CD4-positive, alpha-beta T cell treated with Interleukin-17A for 4 hours (primary cell): ENCODE data around the gene TIAM2.
A peak's percentile ranks its signal among the peaks of the same experiment; 100 is the strongest.
"Not testable (repeated sequence)": the region's sequence is repeated elsewhere in the genome, so short reads cannot be mapped to it uniquely, and the experiment has no call there.

ENCODE experiments used
- DNase-seq: peaks from one replicate; pipeline ENCODE4 v3.0.0-alpha.2; 2020; ENCODE audit warnings: mixed read lengths

Gene TIAM2

DNA sequence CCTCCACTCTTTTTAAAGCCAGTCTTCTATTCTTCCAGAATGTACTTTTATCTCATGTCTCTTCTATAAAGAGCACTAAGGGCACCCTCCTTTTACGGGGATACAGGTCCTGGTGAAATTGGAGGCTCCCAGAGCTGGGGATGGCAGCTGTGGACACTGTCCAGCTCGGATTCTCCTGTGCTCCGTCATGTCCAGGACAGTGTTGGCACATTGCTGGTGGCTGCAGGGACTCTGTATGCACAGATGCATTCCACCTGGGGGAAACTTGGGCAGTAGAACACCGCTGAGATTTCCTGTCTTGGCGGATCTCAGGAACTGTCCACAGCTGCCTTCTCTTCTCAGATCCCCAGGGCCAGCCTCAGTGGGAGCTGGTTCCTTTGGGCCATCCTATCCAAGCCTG lies 212.1 kb downstream of the TIAM2 start:
- no peak for DNase-seq

DNA sequence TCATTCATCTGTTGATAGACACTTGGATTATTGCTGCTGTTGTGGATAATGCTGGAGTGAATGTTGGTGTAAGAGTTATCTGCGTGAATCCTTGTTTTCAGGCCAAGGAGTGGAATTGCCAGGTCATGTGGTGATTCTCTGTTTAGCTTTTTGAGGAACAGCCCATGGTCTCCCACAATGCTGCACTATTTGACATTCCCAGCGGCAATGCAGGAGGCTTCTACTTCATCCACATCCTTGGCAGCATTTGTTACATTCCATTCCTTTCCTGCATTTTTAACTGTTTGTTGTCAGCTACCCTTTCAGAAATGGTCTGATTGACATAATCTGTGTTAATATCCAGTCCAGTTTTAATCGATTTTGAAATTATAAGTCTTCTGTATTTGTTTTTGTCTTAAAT lies 217.0 kb downstream of the TIAM2 start:
- DNase-seq = no peak

DNA sequence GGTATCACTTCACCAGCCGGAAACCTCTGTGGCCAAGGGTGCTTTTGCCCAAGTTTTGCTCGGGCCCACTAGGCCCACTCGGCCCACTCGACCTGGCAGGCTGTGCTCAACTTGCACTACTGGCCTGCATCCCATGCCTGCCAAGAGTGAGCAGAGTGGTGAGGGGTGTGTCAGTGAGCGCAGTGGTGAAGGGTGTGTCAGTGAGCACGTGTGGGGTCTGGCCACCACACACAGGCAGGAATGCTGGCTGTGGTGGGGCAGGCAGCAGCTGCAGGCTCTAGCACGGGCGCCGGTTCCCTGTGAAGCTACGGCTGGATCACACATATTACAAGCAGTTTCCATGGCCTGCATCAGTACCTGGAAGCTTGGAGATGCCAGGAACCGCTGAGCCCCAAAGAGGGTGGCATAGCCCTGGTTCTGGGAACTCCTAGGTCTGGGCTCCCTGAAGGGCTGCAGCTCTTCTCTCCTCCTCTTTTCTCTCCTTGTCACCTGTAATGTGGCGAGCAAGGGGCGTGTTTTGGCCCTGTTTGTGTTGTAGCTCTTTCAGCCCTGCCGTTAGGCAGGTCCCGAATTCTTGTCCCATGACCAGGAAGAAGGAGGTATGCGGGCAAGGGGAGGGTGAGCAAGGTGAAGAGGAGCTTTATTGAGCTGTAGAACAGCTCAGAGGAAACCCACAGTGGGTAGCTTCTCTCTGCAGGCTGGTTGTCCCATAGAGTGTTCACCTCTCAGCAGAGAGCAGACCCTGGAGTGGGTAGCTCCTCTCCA lies 217.7 kb downstream of the TIAM2 start:
- no peak for DNase-seq

DNA sequence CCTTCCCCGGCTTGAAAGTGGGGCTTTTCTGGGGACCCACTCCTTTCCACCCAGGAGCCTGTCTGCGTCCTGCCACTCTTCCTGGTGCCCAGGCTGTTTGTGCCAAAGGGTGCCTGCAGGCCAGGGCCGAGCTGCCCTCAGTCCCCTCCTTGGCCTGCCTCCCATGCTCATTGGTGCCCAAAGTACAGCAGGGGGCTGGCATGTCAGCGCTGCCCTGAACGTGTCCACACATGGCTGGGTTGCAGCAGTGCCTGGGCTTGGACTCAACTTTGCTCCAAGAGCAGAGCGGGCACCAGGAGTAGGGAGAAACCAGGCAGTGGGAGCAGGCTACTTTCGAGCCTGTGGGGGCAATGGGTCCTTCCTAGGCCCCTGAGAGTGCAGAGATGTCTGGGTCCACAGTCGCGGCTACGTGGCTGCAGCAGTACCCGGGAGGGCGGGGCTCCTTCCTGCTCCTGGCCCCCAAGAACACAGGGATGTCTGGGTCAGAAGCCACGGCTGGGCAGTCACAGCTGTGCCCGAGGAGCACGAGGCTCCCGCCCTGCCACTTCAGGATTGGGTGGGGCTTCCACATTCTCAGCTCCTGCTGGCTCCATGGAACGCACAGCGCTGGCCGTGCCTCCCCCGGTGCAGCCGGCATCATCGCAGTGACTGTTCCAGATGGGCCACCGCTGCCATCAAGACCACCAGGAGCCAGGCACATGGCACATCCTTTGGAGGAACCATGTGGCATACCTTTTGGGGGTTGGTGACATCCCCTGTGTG lies 218.7 kb downstream of the TIAM2 start:
- DNase-seq = no peak

DNA sequence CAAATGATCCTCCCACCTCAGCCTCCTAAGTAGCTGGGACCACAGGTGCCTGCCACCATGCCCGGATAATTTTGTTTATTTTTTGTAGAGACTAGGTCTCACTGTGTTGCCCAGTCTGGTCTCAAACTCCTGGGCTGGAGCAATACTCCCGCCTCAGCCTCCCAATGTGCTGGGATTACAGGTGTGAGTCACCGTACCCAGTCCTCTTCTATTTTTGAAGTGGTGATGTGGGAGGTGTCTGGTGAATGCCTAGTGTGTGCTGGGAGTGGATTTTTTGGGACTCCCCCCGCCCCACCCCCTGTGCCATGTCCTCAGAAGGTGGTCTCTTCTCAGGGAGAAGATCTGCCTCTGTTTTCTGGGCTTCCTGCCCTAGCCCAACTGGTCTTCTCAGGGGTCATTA lies 220.8 kb downstream of the TIAM2 start:
- DNase-seq = no peak

DNA sequence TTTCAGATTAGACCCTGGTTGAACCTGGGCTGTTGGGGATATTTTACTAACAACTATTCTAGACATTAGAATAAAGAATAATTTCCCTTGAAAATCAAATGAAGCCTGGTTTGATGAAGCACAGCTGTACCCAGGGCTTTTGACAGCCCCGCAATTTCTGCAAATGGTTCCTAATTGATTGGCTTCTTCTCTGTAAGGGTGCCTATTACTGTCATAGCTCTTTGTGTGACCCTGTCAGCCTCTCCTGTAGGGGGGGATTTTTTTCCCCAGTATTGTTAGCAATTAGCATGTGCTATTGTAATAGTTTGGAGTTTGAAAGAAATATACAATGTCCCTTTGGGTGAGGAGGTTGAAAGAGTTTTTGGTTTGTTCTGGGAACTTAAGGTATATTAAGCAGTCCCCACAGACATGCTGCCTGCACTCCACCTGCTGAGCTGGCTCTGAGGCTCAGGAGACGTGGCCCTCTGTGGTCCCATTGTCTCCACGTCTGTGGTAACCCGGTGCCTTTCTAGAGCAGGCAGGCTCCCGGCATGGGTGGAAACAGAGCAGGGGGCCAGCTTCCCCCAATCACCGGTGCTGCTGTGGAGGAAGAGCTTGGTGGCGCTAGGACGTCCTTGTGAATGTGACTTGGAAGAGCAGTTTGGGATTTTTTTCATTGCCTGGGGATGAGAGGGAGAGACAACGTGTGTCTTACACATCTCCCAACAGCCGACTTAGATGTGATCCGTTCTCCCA lies 221.4 kb downstream of the TIAM2 start:
- DNase-seq = no peak

DNA sequence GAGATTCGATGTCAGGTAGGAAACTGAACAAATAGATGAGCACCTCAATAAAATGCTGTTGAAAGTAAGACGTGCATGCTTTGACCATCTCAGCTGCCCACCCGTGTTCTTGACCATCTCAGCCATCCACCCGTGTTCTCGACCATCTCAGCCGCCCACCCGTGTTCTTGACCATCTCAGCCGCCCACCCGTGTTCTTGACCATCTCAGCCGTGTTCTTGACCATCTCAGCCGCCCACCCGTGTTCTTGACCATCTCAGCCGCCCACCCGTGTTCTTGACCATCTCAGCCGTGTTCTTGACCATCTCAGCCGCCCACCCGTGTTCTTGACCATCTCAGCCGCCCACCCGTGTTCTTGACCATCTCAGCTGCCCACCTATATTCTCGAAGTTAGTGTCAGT lies 223.6 kb downstream of the TIAM2 start:
- DNase-seq = not testable (repeated sequence)

DNA sequence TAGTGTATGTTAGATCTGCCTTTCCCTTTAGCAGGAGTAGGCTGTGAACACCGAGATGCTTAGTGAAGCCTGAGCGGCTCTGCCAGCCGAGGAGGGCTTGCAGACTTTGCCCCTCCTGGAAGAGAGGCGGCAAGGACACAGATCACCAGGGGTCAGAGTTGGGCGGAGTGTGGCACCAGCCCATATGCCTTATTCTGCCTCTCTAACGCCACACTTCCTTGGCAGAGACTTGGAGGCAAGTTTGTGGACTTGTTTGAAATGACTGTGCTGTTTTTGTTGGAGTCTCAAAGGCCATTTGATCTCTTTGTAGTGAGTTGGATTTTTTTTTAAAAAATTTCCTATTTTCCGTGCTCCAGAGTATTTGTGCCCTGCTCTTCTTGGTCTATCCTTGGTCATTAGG lies 224.2 kb downstream of the TIAM2 start:
- DNase-seq = no peak

DNA sequence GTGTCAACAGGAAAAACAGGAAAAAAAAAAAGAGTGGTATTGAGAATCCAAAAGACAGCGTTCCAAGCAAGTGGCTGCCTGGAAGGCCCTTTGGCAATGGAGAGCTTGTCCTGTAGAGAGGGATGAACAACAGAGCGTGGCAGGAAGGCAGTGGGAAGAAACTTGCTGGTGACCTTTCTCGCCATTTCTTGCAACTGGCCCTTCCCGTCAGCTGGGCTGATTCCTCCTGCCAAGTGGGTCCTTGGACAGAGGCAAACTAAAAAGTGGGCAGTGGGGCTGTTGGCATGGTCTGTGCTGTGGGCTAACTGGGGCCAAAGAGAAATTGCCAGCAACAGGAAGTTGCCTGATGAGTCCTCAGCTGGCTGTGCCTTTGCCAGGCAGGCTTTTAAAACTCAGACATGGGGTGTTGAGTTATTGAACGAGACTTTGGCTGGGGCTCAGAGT lies 224.8 kb downstream of the TIAM2 start:
- no peak for DNase-seq

DNA sequence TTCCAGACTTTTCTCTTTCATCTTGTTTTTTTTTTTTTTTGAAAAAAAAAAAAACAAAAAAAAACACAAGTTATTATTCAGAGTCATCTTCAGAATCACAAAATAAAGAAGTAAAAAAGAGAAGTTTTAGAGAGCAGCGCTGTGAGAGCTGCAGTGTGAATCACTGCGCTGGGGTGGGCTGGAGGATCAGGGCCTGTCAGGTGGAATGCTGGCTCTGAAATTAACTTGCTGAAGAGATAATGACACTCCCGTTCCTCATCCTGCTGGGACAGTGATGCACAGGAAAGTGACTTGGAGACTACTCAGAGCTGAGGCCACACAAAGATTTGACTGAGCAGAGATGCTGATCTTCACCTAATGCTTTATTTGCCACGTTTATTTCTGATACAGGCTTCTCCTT lies 226.0 kb downstream of the TIAM2 start:
- DNase-seq = no peak

DNA sequence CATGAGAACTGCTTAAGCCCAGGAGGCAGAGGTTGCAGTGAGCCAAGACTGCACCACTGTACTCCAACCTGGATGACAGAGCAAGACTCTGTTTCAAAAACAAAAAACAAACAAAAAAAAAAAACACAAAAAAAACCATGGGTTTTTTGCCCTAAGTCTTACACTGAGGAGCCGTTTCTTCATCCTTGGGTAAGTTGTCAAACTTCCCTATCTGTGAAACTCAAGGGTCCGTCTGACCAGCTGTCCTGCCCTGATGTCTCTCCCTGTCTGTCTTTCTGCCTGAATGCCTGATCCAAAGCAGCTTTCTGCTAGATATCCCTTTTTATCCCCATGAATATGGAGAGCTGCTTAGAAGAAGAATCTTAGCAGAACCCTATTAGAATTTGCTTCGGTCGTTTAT lies 227.4 kb downstream of the TIAM2 start:
- no peak for DNase-seq

DNA sequence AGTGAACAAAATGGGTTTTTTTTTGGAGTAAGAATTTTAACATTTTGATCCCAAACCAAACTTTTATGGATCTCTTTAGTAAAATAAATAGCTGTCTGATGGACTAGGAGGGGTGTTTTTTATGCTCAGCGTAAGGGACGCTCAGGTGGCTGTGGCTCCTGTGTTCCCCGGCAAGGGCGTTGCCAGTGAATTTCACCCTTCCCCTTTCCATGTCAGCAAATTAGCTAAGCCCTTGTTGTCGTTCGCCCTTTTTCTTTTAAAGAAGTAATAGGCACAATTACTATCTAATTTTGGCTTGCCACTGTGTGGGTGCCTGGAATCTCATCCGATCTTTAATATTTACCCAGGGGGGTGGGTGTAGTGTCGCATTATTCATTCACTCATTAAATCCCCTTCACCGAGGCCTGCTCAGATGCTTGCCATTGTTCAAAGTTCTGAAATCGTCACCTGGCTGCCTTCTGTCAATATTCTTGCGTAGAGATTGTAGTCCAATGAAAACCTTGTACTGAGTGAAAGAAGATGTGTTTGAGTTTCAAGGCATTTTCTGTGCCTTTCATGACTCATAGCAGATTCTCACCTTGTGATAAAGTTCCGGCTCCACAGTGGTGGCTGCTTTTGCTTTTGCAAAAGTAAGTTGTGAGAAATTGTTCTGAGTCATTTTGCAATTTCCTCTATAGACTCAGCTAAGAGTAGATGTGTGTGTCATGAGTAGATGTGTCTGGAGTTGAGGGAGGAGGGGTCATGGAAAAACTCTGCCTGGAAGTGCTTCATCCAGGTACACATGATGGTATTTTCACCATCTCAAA lies 228.7 kb downstream of the TIAM2 start:
- DNase-seq = peak; percentile 31

DNA sequence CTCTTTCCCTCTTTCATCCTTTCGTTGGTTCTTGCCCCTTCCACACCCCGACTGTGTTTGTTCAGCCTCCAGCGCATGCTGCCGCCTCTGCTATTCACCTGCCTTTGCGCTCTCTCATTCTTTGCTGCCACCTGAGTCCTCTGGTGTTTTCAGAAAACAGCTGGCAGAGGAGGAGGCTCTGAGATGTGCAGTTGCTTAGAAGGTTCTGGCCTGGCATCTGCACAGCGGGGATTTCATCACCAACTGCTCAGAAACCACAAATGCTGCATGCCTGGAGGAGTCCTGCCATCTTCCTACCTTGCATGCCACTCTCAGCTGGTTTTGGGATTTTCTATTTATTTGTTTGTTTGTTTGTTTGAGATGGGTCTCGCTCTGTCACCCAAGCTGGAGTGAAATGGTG lies 229.5 kb downstream of the TIAM2 start:
- DNase-seq = no peak

DNA sequence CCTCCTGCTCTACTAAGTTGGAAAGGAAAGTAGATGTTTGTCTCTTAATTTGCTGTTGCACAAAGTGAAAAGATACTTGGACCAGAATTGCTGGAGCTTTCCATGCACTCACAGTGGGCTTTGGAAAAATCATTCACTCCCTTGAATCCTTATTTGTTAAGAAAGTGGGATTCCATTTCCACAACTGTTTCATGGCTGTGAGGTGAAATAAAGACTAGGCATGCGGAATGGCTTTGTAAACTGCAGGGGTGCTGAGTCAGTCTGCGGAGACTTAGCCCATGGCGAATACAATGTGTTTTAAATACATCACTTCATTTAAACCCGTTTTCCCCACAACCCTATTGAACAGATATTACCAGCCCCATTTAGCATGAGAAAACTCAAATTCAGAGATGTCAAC lies 231.9 kb downstream of the TIAM2 start:
- no peak for DNase-seq

DNA sequence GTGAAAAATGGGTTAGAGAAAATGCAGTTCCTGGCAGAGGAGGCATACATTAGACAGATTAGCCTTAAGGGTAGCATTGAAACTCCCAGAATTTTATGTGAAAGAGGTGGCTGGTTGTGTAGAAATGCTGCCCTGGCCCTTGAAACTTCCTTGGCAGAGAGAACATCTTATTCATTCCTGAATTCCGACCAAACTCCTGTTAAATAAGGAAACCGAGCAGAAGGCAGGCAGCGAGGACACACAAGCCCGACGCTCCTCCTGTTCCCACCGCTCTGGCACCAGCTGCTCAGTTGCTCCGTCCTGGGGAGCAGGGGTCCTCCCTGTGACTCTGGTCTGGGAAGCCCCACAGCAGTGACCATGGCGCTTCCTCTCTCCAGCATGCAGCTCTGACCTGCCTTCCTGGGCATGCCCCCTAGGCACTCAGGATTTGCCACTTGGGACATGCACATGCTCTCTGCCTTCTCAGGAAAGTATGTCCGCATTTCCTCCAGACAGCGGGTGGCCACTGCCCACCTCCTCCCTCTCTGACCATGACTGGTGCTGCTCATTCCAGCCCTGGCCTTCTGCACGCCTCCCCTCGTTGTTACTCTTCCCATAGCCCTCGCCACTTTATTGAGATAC lies 233.5 kb downstream of the TIAM2 start:
- DNase-seq = no peak

DNA sequence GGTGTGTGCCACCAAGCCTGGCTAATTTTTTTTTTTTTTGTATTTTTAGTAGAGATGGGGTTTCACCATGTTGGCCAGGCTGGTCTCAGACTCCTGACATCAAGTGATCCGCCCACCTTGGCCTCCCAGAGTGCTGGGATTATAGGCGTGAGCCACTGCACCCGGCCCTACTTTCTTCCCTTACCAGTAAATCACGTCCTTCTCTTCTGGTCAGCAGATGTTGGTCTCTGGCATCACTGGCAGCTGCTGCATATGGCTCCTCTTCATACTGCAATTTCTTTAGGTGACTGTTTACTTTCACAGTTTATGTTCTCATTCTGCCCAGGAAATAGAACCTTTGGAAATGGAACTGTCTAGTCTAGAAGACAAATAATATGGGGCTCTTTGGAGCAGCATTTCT lies 235.9 kb downstream of the TIAM2 start:
- not testable (repeated sequence) for DNase-seq

DNA sequence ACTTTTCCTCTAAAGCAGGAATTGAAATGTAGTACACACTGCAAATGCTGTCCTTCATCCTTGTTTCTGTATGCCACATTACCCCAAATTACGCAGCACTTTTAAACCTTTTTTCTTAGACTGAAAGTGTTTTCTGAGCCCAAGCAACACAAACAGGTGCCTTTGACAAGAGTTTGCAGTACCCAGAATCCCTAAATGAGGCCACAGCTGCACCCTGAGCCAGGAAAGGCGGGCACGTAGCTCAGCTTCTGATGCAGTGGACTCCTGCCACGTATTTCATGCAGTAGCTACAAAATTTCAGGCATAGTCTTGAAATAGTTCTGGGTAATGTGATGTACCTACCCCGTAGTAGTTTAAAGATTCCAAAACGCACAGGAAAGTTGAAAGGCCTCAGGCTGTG lies 237.7 kb downstream of the TIAM2 start:
- no peak for DNase-seq

DNA sequence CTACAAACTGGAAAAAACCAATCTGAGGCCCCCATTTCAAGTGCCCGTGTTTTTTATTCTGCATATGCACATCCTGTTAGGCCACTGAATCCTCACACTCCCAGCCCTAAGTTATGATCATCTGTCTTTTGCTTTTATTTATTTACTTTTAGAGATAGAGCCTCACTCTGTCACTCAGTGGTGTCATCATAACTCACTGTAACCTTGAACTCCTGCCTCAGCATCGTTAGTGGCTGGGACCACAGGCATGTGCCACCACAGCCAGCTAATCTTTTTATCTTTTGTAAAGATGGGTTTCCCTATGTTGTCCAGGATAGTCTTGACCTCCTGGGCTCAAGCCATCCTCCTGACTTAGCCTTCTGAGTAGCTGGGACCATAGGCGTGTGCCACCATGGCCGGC lies 239.1 kb downstream of the TIAM2 start:
- no peak for DNase-seq

DNA sequence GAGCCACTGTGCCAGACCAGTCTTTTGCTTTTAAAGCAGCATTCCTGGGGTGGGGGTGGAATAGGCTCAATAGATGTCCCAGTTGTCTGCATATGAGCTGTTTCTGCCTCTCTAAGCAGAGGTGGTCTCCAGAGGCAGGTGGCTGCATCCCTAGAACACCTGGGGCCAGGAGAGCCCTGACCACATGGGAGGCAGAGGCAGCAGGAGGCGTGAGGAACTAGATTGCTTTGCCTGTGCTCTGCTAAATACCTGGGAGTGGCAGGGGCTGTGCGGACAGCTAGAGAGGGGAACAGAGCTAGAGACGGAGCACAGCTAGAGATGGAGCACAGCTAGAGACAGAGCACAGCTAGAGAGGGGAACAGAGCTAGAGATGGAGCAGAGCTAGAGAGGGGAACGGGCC lies 239.6 kb downstream of the TIAM2 start:
- DNase-seq = no peak

DNA sequence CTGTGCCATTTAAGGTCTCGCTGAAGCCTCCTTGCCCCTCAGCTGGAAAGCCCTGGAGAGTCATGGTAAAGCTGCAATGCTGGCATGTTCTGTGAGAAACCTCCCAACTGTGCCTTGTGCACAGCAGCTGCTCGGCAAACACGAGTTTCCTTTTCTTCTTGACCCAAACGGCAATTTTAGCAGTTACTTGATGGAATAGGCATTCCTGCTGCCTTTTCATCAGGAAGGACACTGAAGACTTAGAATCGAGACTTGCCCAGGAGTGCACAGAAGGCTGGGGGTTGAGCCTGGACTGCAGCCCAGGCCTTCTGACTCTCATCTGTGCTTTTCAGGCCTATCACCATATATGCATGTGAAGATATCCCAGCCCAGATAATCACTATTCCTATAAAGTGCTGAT lies 240.0 kb downstream of the TIAM2 start:
- no peak for DNase-seq

DNA sequence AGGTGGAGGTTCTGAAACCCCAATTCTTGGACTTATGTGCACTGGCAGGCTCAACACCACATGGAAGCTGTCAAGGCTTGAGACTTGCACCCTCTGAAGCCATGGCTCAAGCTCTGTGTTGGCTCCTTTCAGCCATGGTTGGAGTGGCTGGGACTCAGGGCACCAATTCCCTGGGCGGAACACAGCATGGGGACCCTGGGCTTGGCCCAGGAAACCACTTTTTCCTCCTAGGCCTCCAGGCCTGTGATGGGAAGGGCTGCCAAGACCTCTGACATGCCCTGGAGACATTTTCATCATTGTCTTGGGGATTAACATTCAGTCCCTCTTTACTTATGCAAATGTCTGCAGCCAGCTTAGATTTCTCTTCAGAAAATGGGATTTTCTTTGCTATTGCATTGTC lies 242.5 kb downstream of the TIAM2 start:
- no peak for DNase-seq

DNA sequence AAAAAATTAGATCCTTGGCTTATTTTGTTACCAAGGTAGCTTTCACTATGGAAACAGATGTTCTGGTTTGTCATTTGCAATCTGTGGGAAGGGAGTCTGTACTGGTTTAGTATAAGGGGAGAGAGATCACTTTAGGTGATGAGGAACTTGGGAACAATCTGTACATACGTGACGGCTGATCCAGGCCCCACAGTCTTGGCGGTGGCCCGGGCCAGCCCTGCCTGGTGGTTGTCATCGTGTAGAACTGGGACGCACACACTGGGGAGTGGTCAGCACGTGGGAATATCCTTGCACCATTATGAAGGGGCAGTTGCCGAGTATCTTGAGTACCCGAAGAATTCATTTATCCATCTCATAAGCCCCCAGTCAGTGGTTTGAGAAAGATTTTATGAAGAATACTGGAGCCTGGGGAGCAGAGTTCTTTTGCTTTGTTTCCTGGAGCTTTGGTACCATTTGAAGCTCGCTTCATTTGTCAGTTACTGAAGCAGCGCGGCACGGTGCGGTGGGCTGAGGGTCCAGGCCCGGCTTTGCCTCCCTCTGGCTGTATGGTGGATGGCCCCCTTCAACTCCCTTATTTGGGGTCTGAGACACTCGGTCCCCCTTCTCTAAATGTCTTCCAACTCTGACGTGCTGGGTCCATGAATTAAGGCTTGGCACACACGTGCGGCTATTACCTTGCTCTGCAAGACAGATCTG lies 245.9 kb downstream of the TIAM2 start:
- DNase-seq = no peak
